CMK (cell line): ENCODE results near the gene MRPS11.
"Not testable (repeated sequence)": the region's sequence is repeated elsewhere in the genome, so short reads cannot be mapped to it uniquely, and the experiment has no call there.

Source experiments
- DNase-seq: peaks from one replicate; pipeline ENCODE4 v3.0.0-alpha.2; 2010; ENCODE audit warnings: low read depth

Gene MRPS11

DNA sequence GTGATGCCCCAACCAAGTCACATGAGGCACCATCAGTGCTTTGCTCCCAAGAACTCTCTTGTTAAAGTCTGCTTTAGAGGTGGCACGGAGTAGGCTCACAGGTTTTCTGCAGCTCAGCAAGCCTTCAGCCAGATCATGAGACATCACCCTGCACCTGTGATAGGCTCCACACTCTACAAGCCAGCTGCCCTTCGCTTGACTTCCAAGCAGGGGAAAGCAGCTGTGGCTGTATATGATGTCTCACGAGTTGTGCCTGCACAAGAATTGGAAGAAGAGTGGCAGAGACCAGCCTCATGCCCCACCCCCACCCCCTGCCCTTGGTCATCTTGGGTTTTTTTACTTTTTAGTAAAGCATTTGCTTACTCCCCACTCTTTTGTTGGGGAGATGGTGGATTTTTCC, 22.5 kb downstream of the MRPS11 start:
- DNase-seq: no peak

GRCh38 chr15:88491158-88491557, 23.6 kb downstream of the MRPS11 start:
- no peak for DNase-seq

DNA sequence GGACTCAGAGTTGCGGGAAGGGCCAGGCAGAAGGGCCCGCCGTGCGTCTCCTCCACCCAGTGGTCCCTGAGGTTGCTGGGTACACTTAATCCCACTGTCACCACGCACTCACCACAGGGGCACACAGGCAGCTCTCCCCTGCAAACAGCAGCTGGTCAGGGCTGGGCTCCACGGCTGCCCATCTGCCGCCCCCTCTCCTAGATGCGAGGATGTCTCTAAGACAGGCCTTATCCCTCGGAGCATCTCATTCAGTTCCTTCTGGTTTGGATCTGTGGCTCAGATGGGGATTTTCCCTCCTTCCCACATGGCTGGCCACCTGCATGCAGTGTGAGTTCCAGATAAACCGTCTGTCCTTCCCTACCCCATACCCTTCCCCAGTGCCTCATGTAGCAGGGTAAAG, 26.3 kb downstream of the MRPS11 start:
- no peak for DNase-seq

- DNase-seq: no peak
These were observed 29.7 kb downstream of the MRPS11 start for GRCh38 chr15:88497109-88497765.

DNA sequence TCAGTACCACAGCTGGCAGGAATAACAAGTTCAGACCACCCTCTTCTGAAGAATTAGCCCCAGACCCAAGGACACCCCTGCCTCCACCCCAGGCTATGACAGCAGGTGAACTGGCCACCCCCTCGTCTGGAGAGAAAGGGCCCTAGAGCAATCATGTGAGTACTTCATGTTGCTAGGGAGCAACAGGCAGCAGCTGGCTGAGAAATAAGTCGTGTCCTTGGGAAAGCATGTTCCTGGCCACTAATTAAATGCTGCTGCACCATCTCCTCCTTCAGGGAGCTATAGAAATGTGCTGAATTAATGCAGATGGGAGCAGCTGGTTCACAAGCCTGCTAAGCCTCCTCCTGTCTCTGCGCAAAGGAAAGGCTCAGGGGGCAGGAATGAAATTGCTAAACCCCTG, 31.5 kb downstream of the MRPS11 start:
- DNase-seq: no peak

- DNase-seq: no peak
These were observed 36.9 kb downstream of the MRPS11 start for GRCh38 chr15:88504445-88504844.

DNA sequence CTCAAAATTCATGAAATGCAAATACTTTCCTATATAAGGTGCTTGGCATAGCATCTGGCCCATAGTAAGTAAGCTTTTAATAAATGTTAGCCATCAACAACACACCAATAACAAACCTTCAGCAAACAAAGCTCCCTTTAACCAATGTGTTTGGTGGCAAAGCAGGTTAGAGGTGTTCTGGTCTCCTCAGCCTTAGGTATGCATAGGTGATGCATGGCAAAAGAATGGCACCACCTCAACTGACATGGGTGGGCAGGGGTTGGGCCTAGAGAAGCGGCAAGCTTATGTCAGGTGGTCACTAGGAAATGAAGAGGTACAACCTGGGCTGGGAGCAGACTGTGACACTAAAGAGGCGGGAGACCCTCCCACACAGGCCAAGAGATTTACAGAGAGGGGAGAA, 38.2 kb downstream of the MRPS11 start:
- no peak for DNase-seq

- no peak for DNase-seq
These were observed 39.1 kb downstream of the MRPS11 start for GRCh38 chr15:88506628-88507027.

DNA sequence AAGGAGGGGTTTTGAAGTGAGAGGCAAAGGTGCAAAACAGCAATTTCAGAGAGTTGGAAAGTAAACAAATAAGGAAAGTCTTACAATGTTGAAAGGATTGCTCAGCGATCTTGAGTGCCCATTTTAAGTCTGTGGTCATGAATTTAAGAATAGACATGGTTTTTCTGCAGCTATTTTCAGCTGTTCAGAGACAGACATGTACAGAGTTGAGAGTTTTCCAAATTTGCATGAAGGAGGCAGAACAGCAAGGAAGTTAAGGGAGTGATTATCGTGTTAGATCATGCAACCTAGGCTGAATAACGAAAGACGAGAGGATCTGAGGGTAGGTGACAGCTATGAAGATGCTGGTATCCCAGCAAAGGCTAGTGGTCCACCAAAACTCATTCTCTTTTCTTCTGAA, 41.8 kb downstream of the MRPS11 start:
- DNase-seq: no peak

GRCh38 chr15:88509964-88510363, 42.5 kb downstream of the MRPS11 start:
- no peak for DNase-seq

GRCh38 chr15:88511161-88511560, 43.7 kb downstream of the MRPS11 start:
- DNase-seq: no peak

DNA sequence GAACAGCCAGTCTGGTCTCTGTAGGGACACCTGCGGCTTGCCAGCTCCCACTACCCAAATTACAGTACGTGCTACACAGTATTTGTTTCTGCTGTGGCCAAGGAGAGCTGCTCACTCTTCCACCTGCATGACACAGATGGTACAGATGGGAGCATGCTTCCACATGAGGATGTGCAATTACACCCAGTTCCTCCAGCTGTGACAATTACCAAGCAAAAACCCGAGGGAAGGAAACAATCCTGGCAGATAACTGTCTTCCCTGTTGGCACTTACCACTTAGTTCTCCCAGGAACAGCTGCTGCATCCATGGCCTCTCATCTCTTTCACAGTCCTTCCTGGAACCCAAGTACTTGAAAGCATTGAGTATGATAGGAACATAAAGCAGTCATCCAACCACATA, 44.6 kb downstream of the MRPS11 start:
- no peak for DNase-seq

DNA sequence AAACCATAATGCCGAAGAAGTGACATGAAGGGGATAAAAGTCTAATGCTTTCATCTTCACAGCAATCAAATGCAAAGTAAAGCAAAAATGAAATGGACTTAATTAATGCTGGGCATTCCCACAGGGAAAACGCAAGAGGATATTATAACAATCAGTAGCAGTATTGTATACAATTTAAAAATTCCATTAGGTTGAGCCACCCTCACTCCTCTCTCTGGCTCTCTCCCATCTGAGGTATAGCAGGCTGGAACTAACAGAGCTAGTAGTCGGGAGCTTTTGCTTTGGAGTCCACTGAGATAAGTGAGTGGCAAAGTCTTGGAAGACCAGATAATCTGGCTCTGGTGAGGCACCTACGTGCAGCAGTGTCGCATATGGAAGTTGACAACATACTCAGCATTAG, 45.1 kb downstream of the MRPS11 start:
- DNase-seq: no peak

DNA sequence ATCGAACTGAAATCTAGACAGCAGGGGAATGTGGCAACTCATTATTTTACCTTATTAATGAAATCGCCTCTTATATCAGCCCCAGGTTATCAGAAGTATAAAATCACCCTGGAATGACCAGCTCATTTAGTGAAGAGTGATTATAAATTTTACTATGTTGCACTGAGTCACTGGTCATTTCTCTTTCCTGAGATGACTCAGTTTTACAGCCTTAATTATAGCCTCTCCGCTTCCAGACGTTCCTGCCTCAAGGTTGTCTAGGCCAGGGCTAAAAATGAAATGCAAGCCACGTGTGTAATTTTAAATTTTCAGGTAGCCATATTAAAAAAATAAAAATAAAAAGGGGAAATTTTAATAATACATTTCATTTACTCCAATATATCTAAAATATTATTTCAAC, 45.7 kb downstream of the MRPS11 start:
- DNase-seq: no peak

GRCh38 chr15:88518903-88519302, 51.4 kb downstream of the MRPS11 start:
- DNase-seq: no peak

DNA sequence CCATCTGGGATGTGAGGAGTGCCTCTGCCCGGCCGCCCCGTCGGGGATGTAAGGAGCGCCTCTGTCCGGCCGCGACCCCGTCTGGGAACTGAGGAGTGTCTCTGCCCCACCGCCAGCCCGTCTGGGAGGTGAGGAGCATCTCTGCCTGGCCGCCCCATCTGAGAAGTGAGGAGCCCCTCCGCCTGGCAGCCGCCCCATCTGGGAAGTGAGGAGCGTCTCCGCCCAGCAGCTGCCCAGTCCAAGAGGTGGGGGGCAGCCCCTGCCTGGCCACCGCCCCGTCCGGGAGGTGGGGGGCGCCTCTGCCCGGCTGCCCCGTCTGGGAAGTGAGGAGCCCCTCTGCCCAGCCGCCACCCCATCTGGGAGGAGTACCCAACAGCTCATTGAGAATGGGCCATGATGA, 56.6 kb downstream of the MRPS11 start:
- DNase-seq: not testable (repeated sequence)

DNA sequence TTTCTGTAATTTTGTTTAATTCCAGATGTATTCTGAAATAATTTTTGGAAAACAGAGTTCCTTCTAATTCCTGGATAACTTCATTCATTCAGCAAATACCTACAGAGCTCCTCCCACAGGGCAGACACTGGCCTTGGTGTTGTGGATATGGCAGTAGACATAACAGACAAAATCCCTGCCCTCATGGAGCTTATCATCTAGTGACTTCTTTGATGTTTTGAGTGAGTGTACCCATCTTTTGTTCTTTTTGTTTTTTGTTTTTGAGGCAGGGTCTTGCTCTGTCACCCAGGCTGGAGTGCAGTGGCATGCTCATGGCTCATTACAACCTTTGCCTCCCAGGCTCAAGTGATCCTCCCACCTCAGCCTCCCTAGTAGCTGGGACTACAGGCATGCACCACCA, 57.9 kb downstream of the MRPS11 start:
- DNase-seq: no peak

DNA sequence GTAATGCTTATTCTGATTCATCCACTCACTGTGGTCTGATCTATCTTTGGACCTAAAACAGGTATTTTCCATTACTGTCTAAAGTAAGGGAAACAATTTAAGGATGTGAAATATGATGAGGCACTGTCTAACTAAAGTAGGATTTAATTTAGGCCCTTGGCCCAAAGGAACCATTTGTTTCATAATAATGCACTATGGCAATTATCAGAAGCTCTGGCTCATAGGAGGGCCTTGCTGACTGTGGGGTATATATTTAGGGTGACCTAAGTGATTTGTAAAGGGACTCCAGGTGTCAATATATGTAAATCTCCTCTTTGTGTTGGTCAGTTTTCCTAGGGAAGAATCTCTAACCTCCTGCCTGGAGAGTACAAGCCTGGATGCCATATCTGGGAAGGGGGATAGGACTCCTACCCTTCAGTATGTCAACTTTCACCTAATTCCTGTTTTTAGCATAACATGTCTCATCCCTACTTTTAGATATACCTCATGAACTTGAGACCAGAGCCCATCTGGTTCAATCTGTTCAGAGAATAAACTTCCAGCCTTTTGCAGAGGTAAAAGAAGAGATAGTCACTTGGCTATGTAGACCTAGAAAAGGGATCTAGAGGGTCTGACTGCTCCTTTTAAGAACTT, 58.9 kb downstream of the MRPS11 start:
- DNase-seq: no peak

DNA sequence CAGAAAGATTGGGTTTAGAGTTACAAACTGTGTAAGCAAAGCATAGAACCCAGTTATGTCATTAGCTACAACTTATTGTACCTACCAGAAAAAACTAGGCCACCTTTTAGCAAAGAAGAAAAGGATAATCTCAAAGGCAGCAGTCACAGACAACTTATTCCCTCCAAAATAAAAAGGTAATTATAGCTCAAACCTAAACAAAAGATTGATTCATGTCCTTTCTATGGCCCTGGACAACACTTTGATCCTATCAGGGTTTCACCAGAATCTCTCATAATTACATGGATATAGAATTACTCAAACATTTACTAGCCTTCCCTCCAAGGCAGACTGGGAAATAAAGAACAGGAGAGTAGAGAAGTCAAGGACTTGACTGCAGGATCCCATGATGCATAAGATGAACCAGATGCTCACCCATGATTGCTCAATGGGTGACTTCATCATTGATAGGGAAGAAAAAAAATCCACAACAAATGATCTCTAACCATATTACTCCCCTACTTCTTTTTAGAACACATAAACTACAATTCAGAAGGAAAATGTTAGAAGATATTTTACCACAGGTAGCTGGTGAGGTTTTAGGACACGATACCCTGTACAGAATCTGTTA, 61.6 kb downstream of the MRPS11 start:
- no peak for DNase-seq
